H1 (cell line): ENCODE measurements around the gene CCDC159. TPM values are rescaled to one million over a fixed set of nuclear protein-coding genes. Genes with fewer than 3 reads are reported as not detected.

Experiments used
- CTCF ChIA-PET: fragments of 300-600 bp; sonication (Branson Sonifier 250); formaldehyde crosslinking; loops from one replicate; lab custom pipeline; 2021; ENCODE audit not compliant: partially characterized antibody; lab: Charles Lee
- POLR2A ChIA-PET: fragments of 300-600 bp; sonication (Branson Sonifier 250); formaldehyde crosslinking; loops from one replicate; lab custom pipeline; 2021; ENCODE audit warnings: inconsistent platforms; ENCODE audit not compliant: partially characterized antibody; lab: Charles Lee
- DNase-seq, 2 experiments: peaks; one replicate each; pipeline versions ENCODE4 v3.0.0 to v3.0.0-alpha.2; 2010 to 2022; ENCODE audit warnings: low spot score in 2 of 2, low read depth in 1 of 2, mixed read lengths in 1 of 2
- FAIRE-seq: peaks from 2 replicates; lab custom pipeline; 2011; peaks lifted over from hg19 to GRCh38; lab: Jason Lieb, UNC
- H2AFZ ChIP-seq: 2 replicates; pipeline ENCODE4 v1.8.1; 2012; ENCODE audit warnings: low read length, inconsistent platforms
- H2AK5ac ChIP-seq: 2 replicates; pipeline ENCODE4 v1.6.1; 2013; ENCODE audit warnings: low read depth, low read length
- H2BK120ac ChIP-seq: replicated peaks from 2 replicates; pipeline ENCODE3; 2013; ENCODE audit warnings: low read depth, low read length, inconsistent platforms
- H2BK12ac ChIP-seq: 2 replicates; pipeline ENCODE4 v1.6.1; 2013; ENCODE audit warnings: low read depth, low read length
- H2BK15ac ChIP-seq: 2 replicates; pipeline ENCODE4 v1.6.1; 2013; ENCODE audit warnings: low read length
- H2BK20ac ChIP-seq: 2 replicates; pipeline ENCODE4 v1.6.1; 2013; ENCODE audit warnings: low read length
- H2BK5ac ChIP-seq: 2 replicates; pipeline ENCODE4 v1.6.1; 2013; ENCODE audit warnings: low read depth, low read length
- H3K14ac ChIP-seq: 2 replicates; pipeline ENCODE4 v1.6.1; 2013; ENCODE audit warnings: inconsistent platforms; ENCODE audit not compliant: insufficient read length
- H3K18ac ChIP-seq: 2 replicates; pipeline ENCODE4 v1.6.1; 2013; ENCODE audit warnings: low read length; ENCODE audit errors: extremely low read depth
- H3K23ac ChIP-seq: 2 replicates; pipeline ENCODE4 v1.6.1; 2013; ENCODE audit warnings: inconsistent platforms; ENCODE audit not compliant: insufficient read length
- H3K23me2 ChIP-seq: 2 replicates; pipeline ENCODE4 v1.6.1; 2013; ENCODE audit warnings: low read depth, low read length
- H3K27ac ChIP-seq: 2 replicates; pipeline ENCODE4 v1.6.1; 2011; ENCODE audit warnings: low read depth, low read length, inconsistent platforms
- H3K27me3 ChIP-seq, 4 experiments: replicated peaks in 1 of 4; 1 replicate in 1 of 4; 2 replicates in 3 of 4; pipeline versions ENCODE4 v1.6.1 to v1.8.1; 2011 to 2013; ENCODE audit warnings: low read length in 3 of 4, mild to moderate bottlenecking in 3 of 4, inconsistent platforms in 2 of 4, mixed read lengths in 2 of 4, moderate library complexity in 1 of 4; ENCODE audit not compliant: control insufficient read depth in 3 of 4, insufficient read depth in 3 of 4; ENCODE audit errors: extremely low read depth in 1 of 4
- H3K36me3 ChIP-seq, 4 experiments: 2 replicates each; pipeline versions ENCODE4 v1.6.1 to v1.8.1; 2011 to 2013; ENCODE audit warnings: mild to moderate bottlenecking in 4 of 4, low read length in 3 of 4, moderate library complexity in 2 of 4, control low read depth in 1 of 4, inconsistent platforms in 1 of 4; ENCODE audit not compliant: insufficient read depth in 4 of 4, control insufficient read depth in 2 of 4
- H3K4ac ChIP-seq: replicated peaks from 2 replicates; pipeline ENCODE3; 2013; ENCODE audit warnings: low read length, low read depth, mixed read lengths, inconsistent platforms; ENCODE audit not compliant: insufficient read length
- H3K4me1 ChIP-seq, 4 experiments: replicated peaks in 1 of 4; 1 replicate in 1 of 4; 2 replicates in 3 of 4; pipeline versions ENCODE4 v1.6.1 to v1.8.1; 2011 to 2013; ENCODE audit warnings: low read length in 3 of 4, inconsistent platforms in 2 of 4, mixed read lengths in 1 of 4; ENCODE audit not compliant: insufficient read depth in 4 of 4, control insufficient read depth in 3 of 4
- H3K4me2 ChIP-seq, 2 experiments: 2 replicates each; pipeline versions ENCODE4 v1.6.1 to v1.8.1; 2011 to 2013; ENCODE audit warnings: low read depth in 2 of 2, low read length in 2 of 2, control low read depth in 1 of 2, inconsistent platforms in 1 of 2, mild to moderate bottlenecking in 1 of 2; ENCODE audit not compliant: insufficient read depth in 1 of 2
- H3K4me3 ChIP-seq, 4 experiments: fragments of 200-600, 300-600 bp in 1 of 4; sonication (generic), shearing (Covaris generic), sonication (Bioruptor Twin) in 1 of 4; 2 replicates each; pipeline versions ENCODE4 v1.5.1 to v1.8.1; 2011 to 2016; ENCODE audit warnings: low read length in 4 of 4, low read depth in 3 of 4, control low read depth in 2 of 4, inconsistent platforms in 2 of 4, mild to moderate bottlenecking in 2 of 4, mixed read lengths in 1 of 4, moderate library complexity in 1 of 4; ENCODE audit not compliant: insufficient read depth in 2 of 4; ENCODE audit errors: extremely low read depth in 1 of 4
- H3K56ac ChIP-seq: replicated peaks from 2 replicates; pipeline ENCODE3; 2013; ENCODE audit warnings: low read depth, mild to moderate bottlenecking, mixed read lengths, low read length, inconsistent platforms; ENCODE audit not compliant: insufficient read length
- H3K79me1 ChIP-seq: 2 replicates; pipeline ENCODE4 v1.6.1; 2013; ENCODE audit warnings: low read depth, low read length, control low read depth
- H3K79me2 ChIP-seq, 2 experiments: 2 replicates each; pipeline versions ENCODE4 v1.6.1 to v1.8.1; 2012 to 2013; ENCODE audit warnings: low read length in 2 of 2, mild to moderate bottlenecking in 2 of 2, inconsistent platforms in 1 of 2; ENCODE audit not compliant: insufficient read depth in 2 of 2, control insufficient read depth in 1 of 2
- H3K9ac ChIP-seq, 4 experiments: replicated peaks in 1 of 4; 1 replicate in 1 of 4; 2 replicates in 3 of 4; pipeline versions ENCODE4 v1.6.1 to v1.8.1; 2011 to 2013; ENCODE audit warnings: low read depth in 3 of 4, low read length in 3 of 4, control low read depth in 2 of 4, mild to moderate bottlenecking in 2 of 4, moderate library complexity in 2 of 4, inconsistent platforms in 1 of 4; ENCODE audit errors: extremely low read depth in 1 of 4
- H3K9me3 ChIP-seq, 2 experiments: 2 replicates each; pipeline versions ENCODE4 v1.6.1 to v1.8.1; 2012 to 2013; ENCODE audit warnings: mild to moderate bottlenecking in 2 of 2, moderate library complexity in 2 of 2, control low read depth in 1 of 2, inconsistent platforms in 1 of 2, low read depth in 1 of 2, low read length in 1 of 2, mixed read lengths in 1 of 2; ENCODE audit not compliant: insufficient read depth in 2 of 2
- H4K20me1 ChIP-seq, 2 experiments: replicated peaks in 1 of 2; 2 replicates each; pipeline versions ENCODE3 to v1.8.1; 2011 to 2013; ENCODE audit warnings: inconsistent platforms in 2 of 2, low read length in 2 of 2, mild to moderate bottlenecking in 1 of 2; ENCODE audit not compliant: insufficient read depth in 2 of 2, control insufficient read depth in 1 of 2
- H4K5ac ChIP-seq: 2 replicates; pipeline ENCODE4 v1.6.1; 2013; ENCODE audit warnings: low read length, low read depth, mixed read lengths, inconsistent platforms; ENCODE audit not compliant: insufficient read length
- H4K8ac ChIP-seq: 2 replicates; pipeline ENCODE4 v1.8.0; 2013; ENCODE audit warnings: mild to moderate bottlenecking, moderate library complexity, low read length, inconsistent platforms; ENCODE audit not compliant: insufficient read depth; ENCODE audit errors: extremely low read depth
- H4K91ac ChIP-seq: replicated peaks from 2 replicates; pipeline ENCODE3; 2013; ENCODE audit warnings: low read length, mixed read lengths, inconsistent platforms; ENCODE audit not compliant: insufficient read length
- BACH1 ChIP-seq: IDR thresholded peaks from 2 replicates; pipeline ENCODE4 v1.6.1; 2012; ENCODE audit warnings: low read length, improper control_type of control experiment
- JUND ChIP-seq: IDR thresholded peaks from 2 replicates; pipeline ENCODE4 v1.6.1; 2011; ENCODE audit warnings: mild to moderate bottlenecking, improper control_type of control experiment, low read length
- KDM4A ChIP-seq: IDR thresholded peaks from one replicate; pipeline ENCODE4 v1.7.1; 2012; ENCODE audit warnings: low read depth, mild to moderate bottlenecking, moderate library complexity, low read length, inconsistent platforms; ENCODE audit not compliant: severe bottlenecking
- KDM5A ChIP-seq: fragments of 200-600 bp; IDR thresholded peaks from 2 replicates; pipeline ENCODE4 v1.7.1; 2012; ENCODE audit warnings: mild to moderate bottlenecking, low read length, inconsistent platforms, mixed read lengths
- MAX ChIP-seq: IDR thresholded peaks from 2 replicates; pipeline ENCODE4 v1.6.1; 2012; ENCODE audit warnings: inconsistent platforms
- RAD21 ChIP-seq, 2 experiments: IDR thresholded peaks in 1 of 2; conservative IDR thresholded peaks in 1 of 2; 2 replicates each; pipeline ENCODE4 v1.6.1; 2011; ENCODE audit warnings: low read depth in 2 of 2, low read length in 2 of 2, improper control_type of control experiment in 1 of 2, inconsistent platforms in 1 of 2, mild to moderate bottlenecking in 1 of 2, moderate library complexity in 1 of 2
- RFX5 ChIP-seq: IDR thresholded peaks from 2 replicates; pipeline ENCODE4 v1.6.1; 2011; ENCODE audit warnings: low read depth, low read length, improper control_type of control experiment, borderline replicate concordance
- RNF2 ChIP-seq: fragments of 200-900, 300-1000 bp; sonication (generic); IDR thresholded peaks from 2 replicates; pipeline ENCODE4 v1.7.1; 2016; ENCODE audit warnings: borderline replicate concordance, low read depth, mild to moderate bottlenecking, antibody characterized with exemption, low read length; ENCODE audit not compliant: poor library complexity, severe bottlenecking; ENCODE audit errors: missing control alignments
- SP1 ChIP-seq: IDR thresholded peaks from 2 replicates; pipeline ENCODE4 v1.6.1; 2011; ENCODE audit warnings: low read depth, low read length
- TAF1 ChIP-seq: IDR thresholded peaks from 2 replicates; pipeline ENCODE4 v1.6.1; 2011; ENCODE audit warnings: mild to moderate bottlenecking, low read depth, low read length
- TAF7 ChIP-seq: optimal IDR thresholded peaks from 2 replicates; pipeline ENCODE3; 2011; ENCODE audit warnings: low read depth, mild to moderate bottlenecking, inconsistent platforms, low read length, moderate library complexity, borderline replicate concordance
- WGBS, 2 experiments: shearing (Covaris generic) in 1 of 2; methylation state at CpG; one replicate each; pipeline versions ENCODE4 v1.1.6 to v1.1.7; 2013 to 2015; ENCODE audit warnings: low lambda C conversion rate in 2 of 2, mixed read lengths in 2 of 2, inconsistent platforms in 1 of 2, low coverage in 1 of 2, missing lambda C conversion rate in 1 of 2; ENCODE audit not compliant: insufficient replicate concordance in 2 of 2, insufficient coverage in 1 of 2, insufficient read length in 1 of 2; ENCODE audit errors: extremely low coverage in 1 of 2, missing lambda C conversion rate in 1 of 2; 5-methylcytosine and 5-hydroxymethylcytosine counted together
- polyA plus RNA-seq, 7 experiments: library from polyadenylated mRNA; depleted of rRNA in 3 of 7; stranded (reverse) in 5 of 7; unstranded in 2 of 7; fragments of >200 nt in 5 of 7; fragments of 200-250 nt in 2 of 7; gene quantifications; 1 replicate in 5 of 7; 2 replicates in 1 of 7; 4 replicates in 1 of 7; pipeline versions ENCODE4 v1.2.1 to v1.2.3, GENCODE V29; 2011 to 2013; ENCODE audit warnings: missing spikeins in 2 of 7, mixed read lengths in 2 of 7
- total RNA-seq: library from RNA; stranded (reverse); fragmentation: NEBNext Ultra II Directional; extraction: Animal tissue kit (Norgen Biotek cat#: 25700); gene quantifications from 2 replicates; pipeline ENCODE4 v1.2.1, GENCODE V29; 2021

Gene CCDC159
- total and polyA plus RNA-seq, 2 of the 8 experiments (the other 6 are each of a cell fraction or from before 2014, with no cell fraction given), result 4.0 to 5.4 TPM

GRCh38 chr19:11401808-11402543 lies 55.7 kb downstream of the CCDC159 start:
- Histone ChIP-seq H3K36me3 (peaks cover 0 to 28% (median 11%) of the 10 kb centered on the region in 4 experiments; a peak in 6 of 8 replicates), H3K27ac (no peak overlapping the region), H2BK12ac (no peak overlapping the region), H4K20me1 (no peaks in the 10 kb centered on the region), H3K18ac (no peak overlapping the region), H4K8ac (no peak overlapping the region), H3K9me3 (no peaks in the 10 kb centered on the region), H4K5ac (no peak overlapping the region), H3K9ac (no peak overlapping the region), H3K4ac (no peak overlapping the region), H2BK5ac (no peak overlapping the region), H3K23me2 (peaks cover 1% of the 10 kb centered on the region; the same call in 1 of the 2 replicates), H3K23ac (no peak overlapping the region), H2BK15ac (no peak overlapping the region), H3K4me1 (peaks cover 0 to 6% (median under 1%) of the 10 kb centered on the region in 4 experiments; a peak in 4 of 7 replicates), H3K4me3 (no peak overlapping the region), H3K14ac (no peak overlapping the region), H3K4me2 (no peak overlapping the region), H2BK120ac (no peak overlapping the region), H2AFZ (no peak overlapping the region), H3K79me2 (no peaks in the 10 kb centered on the region), H2AK5ac (no peak overlapping the region), H4K91ac (no peak overlapping the region), H3K56ac (no peak overlapping the region), H3K27me3 (no peaks in the 10 kb centered on the region), H3K79me1 (no peaks in the 10 kb centered on the region), H2BK20ac (no peak overlapping the region)
- FAIRE-seq (no peak), DNase-seq (no peak)
- CTCF ChIA-PET, result interaction anchor here (1.1 to 3.5 kb wide), 5 partner anchors 8 to 474 kb away, joined by 3 to 15 read pairs (median 8); partner anchors contain the start of genes EPOR, TIMM29 and YIPF2
- POLR2A ChIA-PET, result interaction anchor here (0.7 to 3.2 kb wide), 6 partner anchors 8 to 39 kb away, joined by 3 to 11 read pairs (median 6); partner anchors contain the start of genes EPOR and RGL3
- 89% methylated on average over 5 of the region's 9 CpGs; no CpG with 5 or more reads in 1 of the 2 experiments for WGBS, 2 experiments
- TF ChIP-seq MAX, result no peak
- TF ChIP-seq RNF2, result no peak
- TF ChIP-seq BACH1, result no peak
- TF ChIP-seq KDM4A, result no peak
- TF ChIP-seq TAF1, result no peak
- no peak for TF ChIP-seq RAD21 (IDR thresholded peaks at IDR 0.05 in 1 of 2, conservative IDR thresholded peaks at IDR 0.05 in 1 of 2; ENCODE audit: low read depth in 2 of 2, low read length in 2 of 2)
- TF ChIP-seq KDM5A, result no peak
- no peak for TF ChIP-seq RFX5
- no peak for TF ChIP-seq SP1
- TF ChIP-seq JUND, result no peak
- TF ChIP-seq TAF7, result no peak
